Osteoblast (primary cell): ENCODE results near the gene APBA2. TPM values are rescaled to one million over a fixed set of nuclear protein-coding genes. Genes with fewer than 3 reads are reported as not detected.
A peak's percentile ranks its signal among the peaks of the same experiment; 100 is the strongest.
"Not testable (repeated sequence)": the region's sequence is repeated elsewhere in the genome, so short reads cannot be mapped to it uniquely, and the experiment has no call there.

Source experiments
- DNase-seq: peaks from one replicate; pipeline ENCODE4 v3.0.0; 2011; ENCODE audit warnings: low spot score, mixed read lengths; ENCODE audit not compliant: insufficient read length; ENCODE audit errors: missing footprints
- H2AFZ ChIP-seq: 2 replicates; pipeline ENCODE4 v1.6.0; 2011; ENCODE audit warnings: mild to moderate bottlenecking, low read length
- H3K27ac ChIP-seq: 2 replicates; pipeline ENCODE4 v1.5.1; 2011; ENCODE audit warnings: mild to moderate bottlenecking, low read depth, low read length, moderate library complexity
- H3K27me3 ChIP-seq: 2 replicates; pipeline ENCODE4 v1.6.0; 2012; ENCODE audit warnings: mild to moderate bottlenecking, control low read depth, inconsistent platforms, low read length, moderate library complexity; ENCODE audit not compliant: insufficient read depth
- H3K36me3 ChIP-seq: 2 replicates; pipeline ENCODE4 v1.5.1; 2011; ENCODE audit warnings: mild to moderate bottlenecking, low read length, control low read depth, moderate library complexity; ENCODE audit not compliant: insufficient read depth
- H3K4me1 ChIP-seq: 2 replicates; pipeline ENCODE4 v1.5.1; 2011; ENCODE audit warnings: mild to moderate bottlenecking, low read length, control low read depth, moderate library complexity; ENCODE audit not compliant: insufficient read depth
- H3K4me2 ChIP-seq: 2 replicates; pipeline ENCODE4 v1.6.0; 2011; ENCODE audit warnings: mild to moderate bottlenecking, low read length; ENCODE audit not compliant: insufficient read depth
- H3K4me3 ChIP-seq: fragments of 200-600 bp; sonication (generic); 3 replicates; pipeline ENCODE4 v1.5.1; 2012; ENCODE audit warnings: mild to moderate bottlenecking, low read length, inconsistent platforms; ENCODE audit not compliant: insufficient read depth
- H3K79me2 ChIP-seq: 2 replicates; pipeline ENCODE4 v1.6.0; 2012; ENCODE audit warnings: mild to moderate bottlenecking, low read length, control low read depth, inconsistent platforms; ENCODE audit not compliant: insufficient read depth
- H3K9me3 ChIP-seq: 2 replicates; pipeline ENCODE4 v1.5.1; 2011; ENCODE audit warnings: low read depth, low read length, control low read depth
- H4K20me1 ChIP-seq: 2 replicates; pipeline ENCODE4 v1.6.0; 2012; ENCODE audit warnings: mild to moderate bottlenecking, low read length, control low read depth; ENCODE audit not compliant: insufficient read depth
- total RNA-seq: library from RNA; depleted of rRNA; stranded (reverse); fragments of >200 nt; gene quantifications from 2 replicates; pipeline ENCODE4 v1.2.3, GENCODE V29; 2012
- TF ChIP-seq, protein P1 (sequence below): IDR thresholded peaks from 2 replicates; pipeline ENCODE4 v1.5.1; 2011; ENCODE audit warnings: mild to moderate bottlenecking, low read depth, low read length, moderate library complexity; ENCODE audit errors: extremely low read depth

The APBA2 gene
- total RNA-seq, 1 donor, result 6.2 TPM

DNA sequence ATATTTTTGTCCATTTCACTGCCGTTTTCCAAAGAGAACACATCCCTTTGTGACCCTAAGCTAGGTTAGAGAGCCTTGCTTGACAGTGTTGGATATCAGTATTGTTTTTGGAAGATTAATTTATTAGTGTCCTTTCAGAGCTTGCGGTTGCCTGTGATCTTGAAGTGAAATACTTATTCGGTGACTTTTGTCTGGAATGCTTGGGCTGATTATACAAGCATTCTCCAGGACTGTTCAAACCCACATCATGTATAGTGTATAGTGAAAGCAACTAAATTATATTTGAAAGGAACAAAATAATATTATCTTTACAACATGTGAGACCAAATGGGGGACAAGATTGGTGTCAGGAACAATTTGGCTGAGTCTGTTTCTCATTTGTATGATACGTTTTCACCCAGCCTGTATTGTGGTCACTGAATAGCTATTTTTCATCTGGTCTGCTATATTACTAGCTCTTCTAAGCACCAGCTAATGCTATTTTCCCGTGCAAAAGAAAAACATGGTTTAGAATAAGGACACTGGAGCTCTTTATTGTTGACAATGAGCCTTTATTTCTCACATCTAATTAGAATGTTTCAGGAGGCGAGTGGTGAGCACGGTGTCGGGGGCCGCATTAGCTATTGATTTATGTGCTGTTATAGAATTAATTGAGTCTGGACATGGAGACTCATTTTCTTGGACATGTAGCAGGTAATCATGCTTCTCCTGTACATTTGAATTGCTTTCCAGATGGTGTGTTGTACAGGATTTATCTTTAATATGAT, 158.1 kb downstream of the APBA2 start:
- no peaks in the 10 kb centered on the region for H4K20me1 ChIP-seq
- peak overlapping the region; percentile 22 for H3K4me2 ChIP-seq
- H3K27ac ChIP-seq, result no peak overlapping the region
- no peaks in the 10 kb centered on the region for H3K79me2 ChIP-seq
- H3K4me1 ChIP-seq, result peaks cover 15% of the 10 kb centered on the region
- no peaks in the 10 kb centered on the region for H3K27me3 ChIP-seq
- no peak for DNase-seq
- TF ChIP-seq, protein P1, sequence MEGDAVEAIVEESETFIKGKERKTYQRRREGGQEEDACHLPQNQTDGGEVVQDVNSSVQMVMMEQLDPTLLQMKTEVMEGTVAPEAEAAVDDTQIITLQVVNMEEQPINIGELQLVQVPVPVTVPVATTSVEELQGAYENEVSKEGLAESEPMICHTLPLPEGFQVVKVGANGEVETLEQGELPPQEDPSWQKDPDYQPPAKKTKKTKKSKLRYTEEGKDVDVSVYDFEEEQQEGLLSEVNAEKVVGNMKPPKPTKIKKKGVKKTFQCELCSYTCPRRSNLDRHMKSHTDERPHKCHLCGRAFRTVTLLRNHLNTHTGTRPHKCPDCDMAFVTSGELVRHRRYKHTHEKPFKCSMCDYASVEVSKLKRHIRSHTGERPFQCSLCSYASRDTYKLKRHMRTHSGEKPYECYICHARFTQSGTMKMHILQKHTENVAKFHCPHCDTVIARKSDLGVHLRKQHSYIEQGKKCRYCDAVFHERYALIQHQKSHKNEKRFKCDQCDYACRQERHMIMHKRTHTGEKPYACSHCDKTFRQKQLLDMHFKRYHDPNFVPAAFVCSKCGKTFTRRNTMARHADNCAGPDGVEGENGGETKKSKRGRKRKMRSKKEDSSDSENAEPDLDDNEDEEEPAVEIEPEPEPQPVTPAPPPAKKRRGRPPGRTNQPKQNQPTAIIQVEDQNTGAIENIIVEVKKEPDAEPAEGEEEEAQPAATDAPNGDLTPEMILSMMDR, result no peak
- H3K9me3 ChIP-seq, result no peaks in the 10 kb centered on the region
- no peaks in the 10 kb centered on the region for H3K36me3 ChIP-seq
- no peak overlapping the region for H3K4me3 ChIP-seq
- no peak overlapping the region for H2AFZ ChIP-seq

GRCh38 chr15:29044503-29044901, 158.7 kb downstream of the APBA2 start:
- Histone ChIP-seq H2AFZ (no peak overlapping the region), H3K4me3 (no peak overlapping the region), H4K20me1 (no peaks in the 10 kb centered on the region), H3K9me3 (no peaks in the 10 kb centered on the region), H3K4me1 (peaks cover 15% of the 10 kb centered on the region), H3K79me2 (no peaks in the 10 kb centered on the region), H3K36me3 (no peaks in the 10 kb centered on the region), H3K27me3 (no peaks in the 10 kb centered on the region), H3K4me2 (no peak overlapping the region), H3K27ac (no peak overlapping the region)
- DNase-seq, result no peak
- TF ChIP-seq, protein P1, result no peak

- H3K4me2 ChIP-seq, H3K27me3 ChIP-seq, H3K9me3 ChIP-seq, H3K79me2 ChIP-seq, H4K20me1 ChIP-seq, DNase-seq, H3K36me3 ChIP-seq, H2AFZ ChIP-seq, H3K27ac ChIP-seq, H3K4me3 ChIP-seq: not testable (repeated sequence)
- peaks cover 15% of the 10 kb centered on the region for H3K4me1 ChIP-seq
Observed at GRCh38 chr15:29045161-29045560, 159.4 kb downstream of the APBA2 start.

DNA sequence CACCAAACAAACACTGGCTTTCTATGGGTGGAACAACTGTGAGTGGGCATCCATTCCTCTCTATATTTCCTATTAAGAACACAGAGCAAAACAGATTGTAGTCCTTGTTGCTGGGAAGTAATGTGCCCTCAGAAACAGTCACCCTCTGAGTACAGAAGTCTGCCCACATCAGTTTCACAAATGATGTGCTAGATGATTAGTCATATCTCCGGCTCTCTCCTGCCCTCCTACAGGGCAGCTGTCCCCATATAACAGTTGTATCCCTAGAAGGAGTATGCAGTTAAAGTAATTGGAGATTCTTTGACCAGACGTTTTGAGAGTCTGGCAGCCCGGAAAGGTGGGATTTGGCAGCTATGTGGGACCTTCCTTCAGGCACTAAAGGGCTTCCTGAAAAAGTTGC, 159.9 kb downstream of the APBA2 start:
- no peak overlapping the region for H3K4me2 ChIP-seq
- TF ChIP-seq, protein P1, result no peak
- no peaks in the 10 kb centered on the region for H3K79me2 ChIP-seq
- H3K36me3 ChIP-seq, result no peaks in the 10 kb centered on the region
- peak; percentile 89 for DNase-seq
- H4K20me1 ChIP-seq, result peaks cover 1% of the 10 kb centered on the region
- H3K27me3 ChIP-seq, result no peaks in the 10 kb centered on the region
- H3K27ac ChIP-seq, result no peak overlapping the region
- H3K4me1 ChIP-seq, result peaks cover 15% of the 10 kb centered on the region
- H3K9me3 ChIP-seq, result no peaks in the 10 kb centered on the region
- no peak overlapping the region for H2AFZ ChIP-seq
- no peak overlapping the region for H3K4me3 ChIP-seq
